Fibroblast of gingiva (primary cell): ENCODE results near the gene SULT1A2.
"Not testable (repeated sequence)": the region's sequence is repeated elsewhere in the genome, so short reads cannot be mapped to it uniquely, and the experiment has no call there.

Experiments
- DNase-seq: peaks from one replicate; pipeline ENCODE4 v3.0.0-alpha.2; 2011; ENCODE audit warnings: low read depth

The SULT1A2 gene

DNA sequence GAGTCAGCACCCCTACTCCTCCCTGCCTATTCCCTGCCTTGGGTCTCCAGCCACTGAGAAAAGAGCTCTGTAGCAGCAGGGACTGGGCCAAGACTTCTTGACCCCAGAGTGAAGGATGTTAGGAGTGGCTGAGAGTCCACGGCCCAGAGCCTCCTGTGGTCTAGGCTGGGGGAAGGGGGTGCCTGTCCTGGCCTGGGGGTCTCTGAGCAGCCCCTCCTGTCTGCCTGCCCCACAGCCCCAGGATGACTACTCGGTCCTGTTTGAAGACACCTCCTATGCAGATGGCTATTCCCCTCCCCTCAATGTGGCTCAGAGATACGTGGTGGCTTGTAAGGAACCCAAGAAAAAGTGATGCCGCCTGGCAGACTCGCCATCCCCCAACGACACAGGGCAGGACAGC, 5.5 kb downstream of the SULT1A2 start:
- DNase-seq: no peak

DNA sequence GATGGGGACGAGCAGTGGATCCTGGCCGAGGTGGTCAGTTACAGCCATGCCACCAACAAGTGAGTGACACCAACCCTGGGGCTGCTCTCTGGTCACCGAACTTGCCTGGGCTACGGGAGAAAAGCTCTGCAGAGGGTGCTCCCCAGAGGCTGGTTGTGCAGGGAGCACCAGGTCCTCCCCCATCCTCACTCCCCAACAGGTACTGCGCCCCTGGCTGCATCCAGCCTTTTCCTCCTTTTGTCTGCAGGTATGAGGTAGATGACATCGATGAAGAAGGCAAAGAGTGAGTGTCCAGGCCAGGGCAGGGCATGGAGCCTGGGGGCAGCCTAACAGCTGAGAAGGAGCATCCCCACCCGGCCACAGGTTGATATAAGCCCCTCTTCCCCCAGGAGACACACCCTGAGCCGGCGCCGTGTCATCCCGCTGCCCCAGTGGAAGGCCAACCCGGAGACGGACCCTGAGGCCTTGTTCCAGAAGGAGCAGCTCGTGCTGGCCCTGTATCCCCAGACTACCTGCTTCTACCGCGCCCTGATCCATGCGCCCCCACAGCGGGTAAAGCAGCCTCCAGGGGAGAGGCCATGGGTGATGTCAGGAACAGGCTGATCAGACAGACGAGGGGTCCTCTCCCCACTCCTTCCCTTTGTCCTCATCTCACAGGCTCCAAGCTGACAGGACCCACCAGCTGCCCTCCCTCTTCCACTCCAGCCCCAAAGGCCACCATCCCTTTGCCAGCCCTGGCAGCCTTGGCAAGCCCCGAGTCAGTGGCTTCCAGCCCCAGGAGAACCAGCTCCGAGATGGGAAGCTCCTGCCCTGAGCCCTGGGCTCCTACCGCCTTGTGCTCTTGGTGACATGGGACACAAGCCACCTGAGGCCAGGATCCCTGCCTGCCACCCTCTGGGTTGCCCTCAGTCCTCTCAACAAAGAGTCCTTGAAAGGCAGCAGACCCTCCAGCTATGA, 6.2 kb downstream of the SULT1A2 start:
- no peak for DNase-seq

DNA sequence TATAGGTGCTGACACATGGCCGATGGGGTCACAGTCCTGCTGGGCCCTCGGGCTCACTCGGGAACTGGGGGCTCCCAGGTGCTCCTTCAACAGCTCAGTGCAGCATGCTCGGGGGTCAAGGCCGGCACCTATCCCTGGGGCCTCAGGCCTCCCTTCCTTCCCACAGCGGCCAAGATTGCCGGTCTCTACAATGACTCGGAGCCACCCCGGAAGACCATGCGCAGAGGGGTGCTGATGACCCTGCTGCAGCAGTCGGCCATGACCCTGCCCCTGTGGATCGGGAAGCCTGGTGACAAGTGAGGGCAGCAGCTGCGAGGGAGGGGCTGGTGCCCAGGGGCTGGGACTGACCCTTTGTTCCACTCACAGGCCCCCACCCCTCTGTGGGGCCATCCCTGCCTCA, 6.9 kb downstream of the SULT1A2 start:
- no peak for DNase-seq

DNA sequence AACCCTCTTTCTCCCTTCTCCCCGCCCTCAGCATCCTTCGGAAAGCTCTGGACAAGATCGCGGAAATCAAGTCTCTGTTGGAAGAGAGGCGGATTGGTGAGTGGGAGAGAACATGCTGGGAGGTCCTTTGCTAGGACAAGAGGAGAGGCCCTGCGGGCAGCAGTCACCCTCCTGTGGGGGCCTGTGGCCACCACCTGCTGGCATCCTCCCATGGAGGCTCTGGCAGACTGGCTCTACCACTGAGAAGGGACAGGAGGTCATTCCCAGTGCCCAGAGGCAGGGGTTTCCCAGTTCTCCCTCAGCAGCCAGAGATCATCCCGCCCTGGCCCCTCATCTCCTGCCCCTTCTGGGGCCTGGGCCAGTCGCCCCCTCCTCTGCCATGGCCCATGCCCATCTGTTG, 7.8 kb downstream of the SULT1A2 start:
- no peak for DNase-seq

DNA sequence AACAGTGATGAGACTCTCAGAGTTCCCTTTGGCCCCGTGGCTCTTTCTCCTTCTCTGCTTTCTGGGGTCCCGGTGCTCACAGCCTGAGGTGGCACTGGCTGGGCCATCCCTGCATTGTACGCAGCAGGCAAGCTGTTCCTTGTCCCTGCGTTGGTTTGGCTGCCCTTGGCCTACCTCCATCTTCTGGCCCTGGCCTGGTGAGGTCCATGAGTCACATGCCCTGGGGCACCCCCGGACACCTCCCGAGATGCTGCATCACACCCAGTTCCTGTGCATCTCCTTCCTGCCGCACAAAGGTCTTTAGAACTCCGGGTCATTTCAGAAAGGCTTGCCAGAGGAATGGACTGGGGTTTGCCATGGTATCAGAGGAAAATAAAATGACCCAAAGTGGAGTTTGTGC, 9.5 kb downstream of the SULT1A2 start:
- no peak for DNase-seq

DNA sequence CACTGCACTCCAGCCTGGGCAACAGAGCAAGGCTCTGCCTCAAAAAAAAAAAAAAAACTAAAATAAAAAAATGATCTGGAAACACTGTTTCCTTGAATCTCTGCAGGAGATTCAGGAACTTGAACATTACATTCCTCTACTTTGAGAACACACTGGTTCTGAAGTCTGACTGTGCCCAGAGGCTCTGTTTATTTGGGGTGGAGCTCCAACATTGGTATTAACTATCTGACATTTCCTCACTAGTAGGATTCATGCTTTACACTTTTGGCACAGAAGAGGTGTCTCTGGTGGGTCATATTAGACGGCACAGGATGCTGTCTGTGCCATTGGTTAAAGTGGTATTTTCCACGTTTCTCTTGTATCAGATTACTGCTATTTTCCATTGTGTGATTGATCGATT, 10.4 kb downstream of the SULT1A2 start:
- peak; percentile 14 for DNase-seq

DNA sequence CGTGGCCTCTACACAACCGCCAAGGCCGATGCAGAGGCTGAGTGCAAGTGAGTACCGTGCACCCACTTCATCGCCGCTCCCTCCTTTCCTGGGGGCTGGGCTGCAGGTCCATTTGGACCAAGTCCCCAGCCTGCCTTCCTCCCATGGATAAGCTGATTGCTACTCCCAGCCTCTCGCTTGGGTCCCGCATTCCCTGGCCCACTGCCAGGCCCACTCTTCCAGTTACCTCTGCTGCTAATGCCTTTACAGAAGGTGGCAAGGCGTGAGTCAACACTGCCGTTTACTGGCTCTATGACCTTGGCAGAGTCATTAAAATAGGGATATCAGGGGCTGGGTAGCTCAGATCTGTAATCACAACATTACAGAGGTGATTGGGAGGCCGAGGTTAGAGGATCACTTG, 11.2 kb downstream of the SULT1A2 start:
- no peak for DNase-seq

DNA sequence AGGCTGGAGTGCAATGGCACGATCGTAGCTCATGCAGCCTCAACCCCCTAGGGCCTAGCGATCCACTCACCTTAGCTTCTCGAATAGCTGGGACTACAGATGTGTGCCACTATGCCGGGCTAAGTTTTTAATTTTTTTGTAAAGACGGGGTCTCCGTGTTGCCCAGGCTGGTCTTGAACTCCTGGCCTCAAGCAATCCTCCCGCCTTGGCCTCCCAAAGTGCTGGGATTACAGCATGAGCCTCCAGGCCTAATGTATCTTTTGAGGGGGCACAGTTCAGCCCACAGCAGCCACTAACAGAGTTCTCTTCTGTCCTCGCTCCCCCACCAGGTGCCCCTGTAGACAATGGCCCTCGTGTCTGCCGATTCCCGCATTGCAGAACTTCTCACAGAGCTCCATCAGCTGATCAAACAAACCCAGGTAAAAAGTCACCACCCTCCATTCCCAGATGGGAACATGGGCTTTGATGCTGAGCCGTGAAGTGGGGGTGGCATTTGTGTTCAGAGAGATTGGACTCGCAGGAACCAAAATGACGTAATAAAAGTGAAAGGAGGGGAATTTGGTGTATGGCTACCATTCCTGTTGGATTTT, 16.0 kb downstream of the SULT1A2 start:
- no peak for DNase-seq

DNA sequence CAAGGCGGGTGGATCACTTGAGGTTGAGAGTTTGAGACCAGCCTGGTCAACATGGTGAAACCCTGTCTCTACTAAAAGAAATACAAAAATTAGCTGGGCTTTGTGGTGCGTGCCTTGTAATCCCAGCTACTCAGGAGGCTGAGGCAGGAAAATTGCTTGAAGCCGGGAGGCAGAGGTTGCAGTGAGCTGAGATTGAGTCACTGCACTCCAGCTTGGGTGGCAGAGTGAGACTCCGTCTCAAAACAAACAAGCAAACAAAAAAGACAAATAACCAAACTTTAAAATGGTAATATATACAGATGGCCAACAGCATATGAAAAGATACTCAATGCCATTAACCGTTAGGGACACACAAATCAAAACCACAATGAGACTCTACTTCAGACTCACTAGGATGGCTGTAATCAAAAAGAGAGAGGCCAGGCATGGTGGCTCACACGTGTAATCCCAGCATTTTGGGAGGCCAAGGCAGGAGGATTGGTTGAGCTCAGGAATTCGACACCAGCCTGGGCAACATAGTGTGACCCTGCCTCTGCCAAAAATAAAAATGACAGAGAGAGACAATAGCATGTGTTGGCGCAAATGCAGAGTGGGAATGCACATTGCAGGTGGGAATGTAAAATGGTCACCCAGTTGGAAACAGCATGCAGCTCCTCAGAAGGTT, 21.3 kb downstream of the SULT1A2 start:
- no peak for DNase-seq

DNA sequence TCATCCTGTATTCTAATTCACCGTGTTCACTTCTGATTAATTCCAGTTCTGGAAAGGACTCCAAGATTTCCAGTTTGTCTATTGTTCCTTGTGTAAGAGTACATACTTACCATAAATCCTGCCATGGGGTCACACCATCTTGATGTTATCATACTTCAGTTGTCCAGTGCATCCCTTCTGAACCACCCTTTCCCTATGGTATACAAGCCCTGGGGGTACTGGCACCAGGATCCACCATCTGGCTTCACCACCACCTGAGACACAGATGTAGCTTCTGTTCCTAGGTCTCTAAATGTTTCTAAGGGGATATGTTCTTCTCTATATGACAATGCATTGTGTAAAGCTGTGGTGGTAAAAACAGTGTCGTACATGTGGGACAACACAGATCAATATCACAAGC, 21.9 kb downstream of the SULT1A2 start:
- no peak for DNase-seq

DNA sequence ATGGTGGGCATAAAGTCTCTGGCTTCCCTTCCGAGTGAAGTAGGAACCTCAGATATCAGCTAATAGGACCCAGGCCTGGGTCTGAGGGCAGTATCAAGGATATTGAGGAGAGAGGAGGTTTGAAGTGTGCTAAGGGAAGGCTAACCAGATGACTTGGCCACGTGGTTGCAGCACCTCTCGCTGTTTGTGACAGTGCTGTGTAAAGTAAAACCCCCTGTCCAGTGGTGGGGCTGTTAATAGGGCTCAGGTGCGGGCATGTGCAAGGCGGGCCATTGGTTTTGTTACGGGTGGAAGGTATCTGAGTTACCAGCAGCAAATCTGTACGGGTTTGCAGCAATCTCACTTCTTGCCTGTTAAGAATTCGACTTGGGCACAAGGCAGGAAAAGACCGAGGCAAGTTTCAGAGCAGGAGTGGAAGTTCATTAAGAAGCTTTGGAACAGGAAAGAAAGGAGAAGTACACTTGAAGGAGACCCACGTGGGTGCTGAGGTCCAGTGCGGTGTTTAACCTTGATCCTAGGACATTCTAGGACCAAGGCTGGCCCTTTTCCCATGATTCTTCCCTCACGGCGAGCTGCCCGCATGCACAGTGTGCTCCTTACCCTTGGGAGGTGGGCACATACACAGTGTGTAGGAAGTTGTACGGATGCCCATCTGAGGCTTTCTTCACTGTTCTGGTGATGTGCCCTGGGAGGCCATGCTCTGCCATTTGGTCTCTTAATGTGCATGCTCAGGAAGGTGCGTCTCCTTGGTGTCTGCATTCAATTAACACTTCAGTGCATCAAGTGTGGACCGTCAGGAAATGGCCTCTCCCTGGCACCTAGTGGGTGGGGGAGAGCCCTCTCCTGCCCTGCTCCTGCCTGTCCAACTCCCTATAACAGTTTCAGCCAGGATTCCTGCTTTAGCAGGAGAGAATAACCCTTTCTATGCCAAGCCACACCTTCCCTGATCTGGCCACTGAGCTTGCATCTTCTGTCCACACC, 22.8 kb downstream of the SULT1A2 start:
- DNase-seq: no peak

DNA sequence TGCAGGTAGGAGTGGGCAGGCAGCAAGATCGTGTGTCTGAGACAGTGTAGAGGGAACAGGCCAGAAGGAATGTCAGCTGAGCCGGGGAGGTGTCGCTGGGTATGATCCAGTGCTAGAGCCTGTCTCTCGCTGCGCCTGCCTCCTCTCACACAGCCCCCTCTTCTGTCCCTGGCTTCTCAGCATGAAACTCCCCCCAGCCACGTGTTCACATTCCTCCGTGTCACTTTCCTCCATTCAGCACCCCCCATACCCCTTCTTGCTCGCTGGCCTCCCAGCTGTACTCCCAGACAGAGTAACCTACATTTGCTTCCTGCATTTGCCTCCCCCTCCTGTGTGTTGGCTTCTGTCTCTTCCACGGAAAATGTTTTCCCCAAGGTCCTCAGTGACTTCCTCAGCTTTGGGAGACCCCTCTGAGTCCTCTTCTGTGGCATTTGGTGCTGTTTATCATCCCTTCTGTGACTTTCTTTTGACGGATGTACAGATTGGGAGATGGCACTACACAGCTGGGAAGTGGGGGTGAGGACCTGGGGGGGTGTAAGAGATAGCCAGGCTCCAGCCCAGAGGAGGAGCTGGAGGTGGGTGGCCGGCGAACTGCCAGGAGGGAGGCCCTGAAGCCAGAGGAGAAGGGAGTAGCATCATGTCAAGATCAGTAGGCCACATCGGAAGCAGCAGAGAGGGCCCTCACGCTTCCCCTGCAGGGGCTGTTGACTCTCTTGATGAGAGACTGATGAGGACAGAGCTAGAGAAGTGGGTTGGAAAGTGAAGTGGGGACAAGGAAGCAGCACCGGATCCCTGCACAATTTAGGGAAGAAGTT, 23.9 kb downstream of the SULT1A2 start:
- no peak for DNase-seq

DNA sequence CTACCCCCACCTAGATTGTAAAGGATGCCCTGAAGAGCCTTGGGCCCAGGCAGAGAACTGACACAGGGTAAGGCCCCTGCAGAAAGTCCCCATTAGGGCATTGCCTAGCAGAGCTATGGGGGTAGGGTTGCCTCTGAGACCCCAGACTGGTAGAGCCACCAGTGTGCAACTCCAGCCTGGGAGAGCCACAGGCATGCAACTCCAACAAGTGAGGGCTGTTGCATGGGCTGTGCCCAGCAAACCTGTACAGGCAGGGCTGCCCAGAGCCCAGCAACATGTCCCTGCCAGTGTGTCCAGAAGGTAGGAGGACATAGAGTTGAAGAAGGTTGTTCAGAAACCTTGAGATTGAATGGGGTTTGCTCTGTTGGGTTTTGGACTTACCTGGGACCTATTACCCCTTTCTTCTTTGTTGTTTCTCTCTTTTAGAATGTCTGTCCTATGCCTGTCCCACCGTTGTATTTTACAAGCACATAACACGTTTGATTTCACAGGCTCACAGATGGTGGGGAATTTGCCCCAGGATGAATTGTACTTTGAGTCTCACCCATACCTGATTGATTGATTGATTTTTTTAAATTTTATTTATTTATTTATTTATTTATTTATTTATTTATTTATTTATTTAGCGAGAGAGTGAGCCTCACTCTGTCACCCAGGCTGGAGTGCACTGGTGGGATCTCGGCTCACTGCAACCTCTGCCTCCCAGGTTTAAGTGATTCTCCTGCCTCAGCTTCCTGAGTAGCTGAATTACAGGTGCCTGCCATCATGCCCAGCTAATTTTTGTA, 26.7 kb downstream of the SULT1A2 start:
- no peak for DNase-seq

DNA sequence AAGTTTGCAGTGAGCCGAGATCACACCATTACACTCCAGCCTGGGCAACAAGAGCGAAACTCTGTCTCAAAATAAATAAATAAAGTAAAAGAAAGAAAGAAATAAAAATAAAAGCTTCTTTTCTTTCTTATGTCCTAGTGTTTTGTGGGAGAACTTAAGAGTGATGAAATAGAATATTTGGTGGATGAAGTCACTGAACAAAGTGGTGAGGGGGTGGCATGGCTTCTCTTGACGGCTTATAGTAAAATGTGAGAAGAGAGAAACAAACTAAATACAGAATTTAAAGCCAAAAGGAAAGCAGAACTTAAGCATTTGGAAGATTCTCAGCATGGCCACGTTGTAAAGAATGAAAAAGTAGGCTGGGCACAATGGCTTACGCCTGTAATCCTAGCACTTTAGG, 27.8 kb downstream of the SULT1A2 start:
- DNase-seq: no peak

DNA sequence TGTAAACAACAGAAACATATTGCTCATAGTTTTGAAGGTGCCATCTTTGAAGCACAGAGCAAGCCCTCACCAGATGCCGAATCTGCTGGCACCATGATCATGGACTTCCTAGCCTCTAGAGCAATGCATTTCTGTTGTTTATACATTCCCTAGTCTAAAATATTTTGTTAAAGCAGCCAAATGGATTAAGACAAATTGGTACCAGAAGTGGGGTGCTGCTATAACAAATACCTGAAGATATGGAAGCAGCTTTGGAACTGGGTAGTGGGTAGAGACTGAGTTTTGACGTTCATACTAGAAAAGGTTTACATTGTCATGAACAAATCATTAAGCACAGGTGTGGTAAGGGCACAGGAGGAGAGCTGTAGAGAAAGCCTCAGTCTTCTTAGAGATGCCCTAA, 29.6 kb downstream of the SULT1A2 start:
- no peak for DNase-seq

DNA sequence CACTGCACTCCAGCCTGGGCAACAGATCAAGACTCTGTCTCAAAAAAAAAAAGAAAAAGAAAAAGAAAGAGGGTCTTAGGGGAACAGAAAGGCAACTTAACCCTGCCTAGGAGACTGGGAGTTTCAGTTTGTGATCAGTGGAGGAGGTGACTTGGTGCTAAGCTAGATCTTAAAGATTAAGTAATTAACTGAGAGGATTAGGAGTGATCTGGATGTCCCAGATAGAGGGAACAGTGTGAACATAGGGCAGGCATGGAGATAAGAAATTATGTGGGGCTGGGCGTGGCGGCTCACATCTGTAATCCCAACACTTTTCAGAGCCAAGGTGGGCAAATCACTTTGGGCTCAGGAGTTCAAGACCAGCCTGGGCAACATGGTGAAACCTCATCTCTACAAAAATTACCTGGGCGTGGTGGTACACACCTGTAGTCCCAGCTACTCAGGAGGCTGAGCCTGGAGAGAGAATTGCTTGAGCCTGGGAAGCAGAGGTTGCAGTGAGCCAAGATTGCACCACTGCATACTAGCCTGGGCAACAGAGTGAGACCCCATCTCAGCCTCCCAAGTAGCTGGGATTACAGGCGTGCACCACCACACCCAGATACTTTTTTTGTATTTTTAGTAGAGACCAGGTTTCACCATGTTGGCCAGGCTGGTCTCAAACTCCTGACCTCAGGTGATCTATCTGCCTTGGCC, 30.5 kb downstream of the SULT1A2 start:
- not testable (repeated sequence) for DNase-seq

DNA sequence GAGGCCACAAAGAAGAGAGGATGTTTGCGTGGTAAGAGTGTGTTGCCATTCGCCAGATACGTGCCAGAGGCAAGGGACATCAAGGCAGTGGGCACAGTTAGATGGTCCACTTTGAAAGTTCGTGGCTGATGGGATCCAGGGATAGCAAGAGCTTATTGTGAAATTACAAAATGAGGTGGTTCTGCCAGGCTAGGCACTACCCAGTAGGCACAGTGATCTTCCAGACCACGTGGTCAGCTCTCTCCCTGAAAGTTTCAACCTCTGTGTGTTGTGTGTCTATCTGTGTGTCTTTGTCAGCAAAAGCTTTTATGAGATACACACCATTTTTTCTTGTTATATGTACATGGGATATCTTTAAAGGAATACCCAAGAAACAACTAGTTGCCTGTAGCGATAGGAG, 33.6 kb downstream of the SULT1A2 start:
- DNase-seq: no peak

DNA sequence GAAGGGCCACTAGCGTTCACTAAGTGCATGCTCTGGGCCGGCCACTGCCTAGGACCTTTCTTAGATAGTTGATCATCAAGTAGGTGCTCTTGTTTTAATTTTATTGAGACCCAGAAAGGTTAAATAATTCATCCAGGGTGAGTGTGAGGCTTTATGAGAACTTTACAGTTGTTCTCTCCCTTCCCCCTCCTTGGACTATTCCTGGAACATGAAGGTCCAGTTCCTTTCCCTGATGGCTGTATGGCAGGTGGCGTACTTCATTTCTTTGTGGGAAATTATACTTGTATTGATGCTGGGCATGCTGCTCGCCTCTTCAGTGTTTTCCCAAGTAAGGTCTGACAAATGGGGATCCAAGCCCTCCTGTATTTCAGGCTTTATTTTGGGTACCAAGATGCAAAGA, 34.7 kb downstream of the SULT1A2 start:
- no peak for DNase-seq

DNA sequence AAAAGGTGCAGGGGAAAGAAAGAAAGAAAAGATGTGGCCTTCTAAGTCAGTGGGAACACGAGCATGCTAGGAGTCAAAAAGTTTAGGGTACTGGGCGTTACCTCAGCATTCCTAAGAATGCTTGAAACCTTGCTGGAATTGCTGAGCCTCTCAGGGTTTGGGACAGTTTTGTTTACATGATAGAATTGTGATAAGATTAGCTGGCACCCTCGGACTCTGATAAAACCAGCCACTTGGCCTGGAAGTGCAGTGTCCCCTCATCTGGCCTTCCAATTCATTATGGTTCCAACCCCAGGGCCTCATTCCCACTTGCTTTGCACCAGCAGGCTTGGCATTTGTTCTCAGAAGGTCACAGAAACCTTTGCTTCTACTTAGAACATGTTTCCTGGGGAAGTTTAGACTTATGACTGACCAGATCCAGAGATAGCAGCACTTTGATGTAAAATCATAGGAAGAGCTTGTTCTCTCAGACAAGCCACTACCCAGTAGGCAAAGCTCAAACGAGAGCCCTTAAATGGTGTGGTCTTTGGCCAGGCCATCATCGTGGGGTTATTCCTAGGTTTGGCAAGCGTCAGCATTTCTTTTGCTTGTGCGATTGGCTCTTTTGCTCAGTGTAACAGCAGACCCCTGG, 35.2 kb downstream of the SULT1A2 start:
- no peak for DNase-seq
